Fibroblast of peridontal ligament (primary cell): ENCODE results near the gene WDR5.

Experiments
- DNase-seq: peaks from one replicate; pipeline ENCODE4 v3.0.0-alpha.2; 2010; ENCODE audit errors: extremely low read depth

WDR5 gene

GRCh38 chr9:134188386-134189144 lies 52.7 kb downstream of the WDR5 start:
- no peak for DNase-seq

GRCh38 chr9:134189145-134189469 lies 53.2 kb downstream of the WDR5 start:
- DNase-seq = no peak

- DNase-seq = no peak
Observed at GRCh38 chr9:134189470-134190231, 53.8 kb downstream of the WDR5 start.

GRCh38 chr9:134190232-134191121 lies 54.6 kb downstream of the WDR5 start:
- DNase-seq = no peak

GRCh38 chr9:134191455-134192209 lies 55.8 kb downstream of the WDR5 start:
- DNase-seq = no peak

DNA sequence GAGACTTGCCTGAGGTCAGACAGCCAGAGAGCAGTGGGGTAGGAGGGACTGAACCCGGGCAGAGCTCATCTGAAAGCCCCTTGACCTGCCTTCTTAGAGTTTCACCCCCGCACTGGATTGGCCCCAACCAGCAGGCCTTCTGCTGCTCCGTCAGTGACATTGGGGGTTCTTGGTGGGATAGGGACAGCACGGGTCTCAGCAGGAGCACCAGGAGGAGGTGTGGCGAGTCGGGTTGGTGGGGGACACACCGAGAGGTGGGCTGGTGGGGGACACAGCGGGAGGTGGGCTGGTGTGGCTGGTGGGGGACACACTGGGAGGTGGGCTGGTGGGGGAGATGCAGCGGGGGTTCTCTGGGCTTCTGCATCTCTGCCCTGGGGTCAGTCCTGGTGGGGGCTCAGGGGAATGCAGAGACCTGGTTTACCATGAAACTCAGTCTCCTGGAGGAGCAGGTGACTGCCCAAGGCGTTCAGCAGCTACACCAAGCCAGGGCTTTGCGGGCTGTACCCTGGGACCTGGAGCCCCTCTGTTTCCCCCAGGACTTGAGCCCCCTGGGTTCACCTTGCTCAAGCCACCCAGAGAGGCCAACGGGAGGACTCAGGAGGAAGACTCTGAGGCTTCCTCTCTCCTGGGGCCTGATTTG lies 56.5 kb downstream of the WDR5 start:
- no peak for DNase-seq

GRCh38 chr9:134192951-134193731 lies 57.3 kb downstream of the WDR5 start:
- DNase-seq = no peak

- no peak for DNase-seq
Observed at GRCh38 chr9:134193912-134194535, 58.1 kb downstream of the WDR5 start.

GRCh38 chr9:134195558-134195957 lies 59.7 kb downstream of the WDR5 start:
- no peak for DNase-seq

DNA sequence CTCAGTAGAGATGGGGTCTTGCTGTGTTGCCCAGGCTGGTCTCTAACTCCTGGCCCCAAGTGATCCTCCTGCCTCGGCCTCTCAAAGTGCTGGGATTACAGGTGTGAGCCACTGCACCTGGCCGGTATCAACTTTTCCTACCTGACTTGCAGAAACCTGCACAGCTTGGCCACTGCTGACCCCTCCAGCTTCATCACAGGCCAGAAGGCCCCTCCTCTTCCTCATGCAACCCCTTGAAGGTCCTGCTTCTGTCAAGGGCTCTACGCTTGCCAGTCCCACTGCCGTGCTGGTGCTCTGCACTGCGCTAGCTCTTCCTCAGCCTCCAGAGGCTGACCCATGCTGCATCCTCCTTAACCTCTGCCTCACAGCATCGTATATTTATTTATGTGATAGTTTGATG lies 61.0 kb downstream of the WDR5 start:
- DNase-seq = no peak

- no peak for DNase-seq
Observed at GRCh38 chr9:134198791-134199190, 62.9 kb downstream of the WDR5 start.

GRCh38 chr9:134200730-134201129 lies 64.8 kb downstream of the WDR5 start:
- DNase-seq = no peak

DNA sequence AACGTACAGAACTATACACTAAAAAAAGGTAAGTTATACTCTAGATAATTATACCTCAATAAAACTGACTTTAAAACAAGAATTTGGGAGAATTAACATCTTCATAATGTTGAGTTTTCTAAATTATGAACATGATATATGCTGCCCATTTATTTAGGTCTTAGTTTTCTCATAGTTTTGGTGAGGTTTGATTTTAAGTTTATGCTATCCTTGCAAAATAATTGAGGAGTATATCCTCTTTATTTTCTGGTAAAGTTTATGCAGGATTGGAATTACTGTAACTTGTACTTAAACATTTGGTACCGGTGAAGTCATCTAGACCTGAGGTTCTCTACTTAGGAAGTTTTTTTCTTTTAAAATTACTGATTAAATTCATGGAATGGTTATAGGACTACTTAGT lies 67.3 kb downstream of the WDR5 start:
- no peak for DNase-seq

DNA sequence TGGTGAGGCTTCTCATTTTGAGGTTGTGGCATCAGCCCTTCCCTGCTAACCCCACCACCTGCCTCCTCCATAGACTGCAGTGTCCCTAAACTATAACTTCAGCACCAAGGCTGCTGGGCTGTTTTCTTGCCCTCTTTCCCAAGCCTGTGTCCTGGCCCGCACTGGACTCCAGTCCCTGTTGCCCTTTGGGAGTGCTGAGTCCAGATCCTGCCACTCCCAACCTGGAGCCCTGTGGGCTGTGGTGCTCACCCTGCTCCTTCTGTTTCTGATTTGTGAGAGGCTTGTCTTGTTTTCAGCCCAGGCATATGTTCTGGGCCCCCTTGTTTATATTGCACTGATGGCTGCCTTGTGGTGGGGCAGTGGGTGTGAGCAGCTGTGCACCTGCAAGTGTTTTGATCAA lies 68.2 kb downstream of the WDR5 start:
- DNase-seq = no peak

GRCh38 chr9:134204991-134205578 lies 69.2 kb downstream of the WDR5 start:
- peak; percentile 14 for DNase-seq

- peak; percentile 28 for DNase-seq
Observed at GRCh38 chr9:134205672-134206310, 69.9 kb downstream of the WDR5 start.

GRCh38 chr9:134206311-134207300 lies 70.7 kb downstream of the WDR5 start:
- DNase-seq = no peak
